Measurements from ENCODE around the gene MAP4K3. TPM values are rescaled to one million over a fixed set of nuclear protein-coding genes. Genes with fewer than 3 reads are reported as not detected.
"Not testable (repeated sequence)": the region's sequence is repeated elsewhere in the genome, so short reads cannot be mapped to it uniquely, and the experiment has no call there.

MAP4K3 gene
- total and polyA plus RNA-seq, 2 donors from 2014 or later = 14.9 to 39.5 TPM

GRCh38 chr2:39385172-39385571, 51.9 kb downstream of the MAP4K3 start:
- H3K27ac ChIP-seq (ENCODE audit: low read depth in 2 of 2, low read length in 2 of 2) = no peak overlapping the region
- no peak for FAIRE-seq

GRCh38 chr2:39384071-39384470, 53.0 kb downstream of the MAP4K3 start:
- H3K4me3 ChIP-seq (ENCODE audit: low read length in 3 of 3); FAIRE-seq; H3K9me3 ChIP-seq (ENCODE audit: control insufficient read depth in 2 of 3, insufficient read depth in 1 of 3, low read length in 3 of 3); H3K27ac ChIP-seq (ENCODE audit: low read depth in 2 of 2, low read length in 2 of 2); intact Hi-C loops (cut with DNase I); DNase-seq; H3K36me3 ChIP-seq (ENCODE audit: control insufficient read depth in 2 of 3, insufficient read depth in 3 of 3, low read length in 3 of 3); H3K9ac ChIP-seq (ENCODE audit: low read length in 3 of 3); H3K27me3 ChIP-seq (ENCODE audit: control insufficient read depth, insufficient read depth, low read length): not testable (repeated sequence)
- H3K4me1 ChIP-seq (ENCODE audit: control insufficient read depth in 2 of 3, insufficient read depth in 2 of 3, low read depth in 1 of 3, low read length in 3 of 3) = peaks cover 0 to 15% (median 8%) of the 10 kb centered on the region in 3 donors

More at GRCh38 chr2:39385172-39385571, 51.9 kb downstream of the MAP4K3 start:
- no peaks in the 10 kb centered on the region for H3K36me3 ChIP-seq (ENCODE audit: control insufficient read depth in 2 of 3, insufficient read depth in 3 of 3, low read length in 3 of 3)
- no peak for TF ChIP-seq CTCF (IDR thresholded peaks at IDR 0.05; ENCODE audit: borderline replicate concordance, extremely low read depth, insufficient read depth)
- no peak overlapping the region for H3K9ac ChIP-seq (ENCODE audit: low read length in 3 of 3)
- H3K4me1 ChIP-seq (ENCODE audit: control insufficient read depth in 2 of 3, insufficient read depth in 2 of 3, low read depth in 1 of 3, low read length in 3 of 3) = peaks cover 0 to 15% (median 6%) of the 10 kb centered on the region in 3 donors
- no peak overlapping the region for H3K4me3 ChIP-seq (ENCODE audit: low read length in 3 of 3)
- intact Hi-C loops (cut with DNase I) = no loop called here
- no peaks in the 10 kb centered on the region for H3K27me3 ChIP-seq (ENCODE audit: control insufficient read depth, insufficient read depth, low read length)
- no peaks in the 10 kb centered on the region for H3K9me3 ChIP-seq (ENCODE audit: control insufficient read depth in 2 of 3, insufficient read depth in 1 of 3, low read length in 3 of 3)
- no peak for DNase-seq

- no peaks in the 10 kb centered on the region for H3K9me3 ChIP-seq (ENCODE audit: control insufficient read depth in 2 of 3, insufficient read depth in 1 of 3, low read length in 3 of 3)
- H3K36me3 ChIP-seq (ENCODE audit: control insufficient read depth in 2 of 3, insufficient read depth in 3 of 3, low read length in 3 of 3) = no peaks in the 10 kb centered on the region
- H3K4me1 ChIP-seq (ENCODE audit: control insufficient read depth in 2 of 3, insufficient read depth in 2 of 3, low read depth in 1 of 3, low read length in 3 of 3) = peaks cover 0 to 15% (median 8%) of the 10 kb centered on the region in 3 donors
- no peak for TF ChIP-seq CTCF (IDR thresholded peaks at IDR 0.05; ENCODE audit: borderline replicate concordance, extremely low read depth, insufficient read depth)
- FAIRE-seq = no peak
- no peak overlapping the region for H3K9ac ChIP-seq (ENCODE audit: low read length in 3 of 3)
- no peak overlapping the region for H3K27ac ChIP-seq (ENCODE audit: low read depth in 2 of 2, low read length in 2 of 2)
- H3K4me3 ChIP-seq (ENCODE audit: low read length in 3 of 3) = no peak overlapping the region
- intact Hi-C loops (cut with DNase I) = no loop called here
- no peaks in the 10 kb centered on the region for H3K27me3 ChIP-seq (ENCODE audit: control insufficient read depth, insufficient read depth, low read length)
- DNase-seq = no peak
Measured at GRCh38 chr2:39383146-39383545, 53.9 kb downstream of the MAP4K3 start.

GRCh38 chr2:39381653-39382052, 55.4 kb downstream of the MAP4K3 start:
- no peak for TF ChIP-seq CTCF (IDR thresholded peaks at IDR 0.05; ENCODE audit: borderline replicate concordance, extremely low read depth, insufficient read depth)
- H3K4me3 ChIP-seq (ENCODE audit: low read length in 3 of 3) = no peak overlapping the region
- no peaks in the 10 kb centered on the region for H3K36me3 ChIP-seq (ENCODE audit: control insufficient read depth in 2 of 3, insufficient read depth in 3 of 3, low read length in 3 of 3)
- H3K27ac ChIP-seq (ENCODE audit: low read depth in 2 of 2, low read length in 2 of 2) = no peak overlapping the region
- DNase-seq (no peak), FAIRE-seq (no peak)
- no peak overlapping the region for H3K9ac ChIP-seq (ENCODE audit: low read length in 3 of 3)
- peaks cover 0 to 15% (median 8%) of the 10 kb centered on the region in 3 donors for H3K4me1 ChIP-seq (ENCODE audit: control insufficient read depth in 2 of 3, insufficient read depth in 2 of 3, low read depth in 1 of 3, low read length in 3 of 3)
- intact Hi-C loops (cut with DNase I) = no loop called here
- no peaks in the 10 kb centered on the region for H3K9me3 ChIP-seq (ENCODE audit: control insufficient read depth in 2 of 3, insufficient read depth in 1 of 3, low read length in 3 of 3)
- no peaks in the 10 kb centered on the region for H3K27me3 ChIP-seq (ENCODE audit: control insufficient read depth, insufficient read depth, low read length)
